Dedifferentiated amniotic fluid mesenchymal stem cell (primary cell): ENCODE data around the gene NTF3.

Experiments used
- DNase-seq: peaks from one replicate; pipeline ENCODE4 v3.0.0-alpha.2; 2016; ENCODE audit errors: extremely low spot score

The NTF3 gene

GRCh38 chr12:5511256-5511643 lies 79.3 kb downstream of the NTF3 start:
- no peak for DNase-seq

GRCh38 chr12:5511644-5512600 lies 80.0 kb downstream of the NTF3 start:
- no peak for DNase-seq

- no peak for DNase-seq
Observed at GRCh38 chr12:5512601-5512970, 80.7 kb downstream of the NTF3 start.

GRCh38 chr12:5513406-5513805 lies 81.5 kb downstream of the NTF3 start:
- no peak for DNase-seq

- no peak for DNase-seq
Observed at GRCh38 chr12:5514016-5514415, 82.1 kb downstream of the NTF3 start.

- DNase-seq = no peak
Observed at GRCh38 chr12:5514545-5514944, 82.6 kb downstream of the NTF3 start.

GRCh38 chr12:5515458-5515857 lies 83.5 kb downstream of the NTF3 start:
- no peak for DNase-seq

GRCh38 chr12:5516371-5517241 lies 84.7 kb downstream of the NTF3 start:
- no peak for DNase-seq

- no peak for DNase-seq
Observed at GRCh38 chr12:5518584-5519365, 86.9 kb downstream of the NTF3 start.

GRCh38 chr12:5520037-5520436 lies 88.1 kb downstream of the NTF3 start:
- no peak for DNase-seq

GRCh38 chr12:5520831-5521230 lies 88.9 kb downstream of the NTF3 start:
- no peak for DNase-seq

GRCh38 chr12:5521456-5522325 lies 89.8 kb downstream of the NTF3 start:
- DNase-seq = no peak

- no peak for DNase-seq
Observed at GRCh38 chr12:5522432-5523335, 90.8 kb downstream of the NTF3 start.

- no peak for DNase-seq
Observed at GRCh38 chr12:5523396-5524115, 91.6 kb downstream of the NTF3 start.

GRCh38 chr12:5524116-5524768 lies 92.3 kb downstream of the NTF3 start:
- no peak for DNase-seq

- no peak for DNase-seq
Observed at GRCh38 chr12:5524769-5525436, 93.0 kb downstream of the NTF3 start.

GRCh38 chr12:5525783-5526367 lies 94.0 kb downstream of the NTF3 start:
- DNase-seq = no peak

- DNase-seq = no peak
Observed at GRCh38 chr12:5533368-5533767, 101.5 kb downstream of the NTF3 start.
